ENCODE results near the gene NYAP1.

NYAP1 gene

DNA sequence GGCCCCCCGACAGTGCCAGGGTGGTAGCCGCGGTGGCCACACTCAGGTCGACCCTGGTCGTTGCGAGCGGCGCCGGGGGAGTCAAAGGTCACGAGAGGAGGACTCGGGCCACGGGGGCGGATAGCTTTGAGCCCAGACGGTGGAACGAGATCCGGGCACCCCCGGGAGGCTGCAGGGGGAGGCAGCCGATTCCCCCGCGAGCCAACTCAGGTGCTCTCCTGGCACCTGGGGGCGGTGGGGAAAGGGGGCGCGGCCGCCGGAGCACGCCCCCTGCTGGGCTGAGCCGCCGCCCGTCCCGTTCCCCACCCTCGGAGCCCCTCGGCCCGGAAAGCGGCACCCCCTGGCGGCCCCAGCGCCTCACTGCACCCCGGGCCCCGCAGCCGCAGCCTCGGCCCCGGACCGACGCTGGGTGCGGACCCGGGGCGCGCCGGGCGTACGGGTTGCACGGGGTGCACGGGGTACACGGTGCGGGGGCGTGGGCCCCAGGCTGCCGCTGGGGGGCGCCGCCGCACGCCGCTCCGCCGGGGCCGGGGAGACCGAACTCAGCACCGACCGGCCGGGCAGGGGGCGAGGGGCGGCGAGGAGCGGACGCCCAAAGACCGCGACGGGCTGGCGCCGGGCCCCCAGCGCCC, 521 bp upstream of the NYAP1 start:
- Histone ChIP-seq H3K9me3 (no peaks in the 10 kb centered on the region), H3K4me3 (peak overlapping the region; percentile 40 to 57), H3K36me3 (no peaks in the 10 kb centered on the region), H3K27ac (no peak overlapping the region), H3K4me1 (peaks cover 0 to 31% (median 17%) of the 10 kb centered on the region in 4 donors), H3K27me3 (peaks cover 0 to 10% of the 10 kb centered on the region in 2 donors)
- DNase-seq, result no peak
- TF ChIP-seq, protein P1, sequence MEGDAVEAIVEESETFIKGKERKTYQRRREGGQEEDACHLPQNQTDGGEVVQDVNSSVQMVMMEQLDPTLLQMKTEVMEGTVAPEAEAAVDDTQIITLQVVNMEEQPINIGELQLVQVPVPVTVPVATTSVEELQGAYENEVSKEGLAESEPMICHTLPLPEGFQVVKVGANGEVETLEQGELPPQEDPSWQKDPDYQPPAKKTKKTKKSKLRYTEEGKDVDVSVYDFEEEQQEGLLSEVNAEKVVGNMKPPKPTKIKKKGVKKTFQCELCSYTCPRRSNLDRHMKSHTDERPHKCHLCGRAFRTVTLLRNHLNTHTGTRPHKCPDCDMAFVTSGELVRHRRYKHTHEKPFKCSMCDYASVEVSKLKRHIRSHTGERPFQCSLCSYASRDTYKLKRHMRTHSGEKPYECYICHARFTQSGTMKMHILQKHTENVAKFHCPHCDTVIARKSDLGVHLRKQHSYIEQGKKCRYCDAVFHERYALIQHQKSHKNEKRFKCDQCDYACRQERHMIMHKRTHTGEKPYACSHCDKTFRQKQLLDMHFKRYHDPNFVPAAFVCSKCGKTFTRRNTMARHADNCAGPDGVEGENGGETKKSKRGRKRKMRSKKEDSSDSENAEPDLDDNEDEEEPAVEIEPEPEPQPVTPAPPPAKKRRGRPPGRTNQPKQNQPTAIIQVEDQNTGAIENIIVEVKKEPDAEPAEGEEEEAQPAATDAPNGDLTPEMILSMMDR (IDR thresholded peaks at IDR 0.05), result peak; percentile 86 to 97
- intact Hi-C loops (cut with DNase I; ENCODE audit: low total_unique reads), result loop anchor here (5.0 kb wide), 1 partner anchor 209 kb away; the partner anchor contains the start of gene GIGYF1

DNA sequence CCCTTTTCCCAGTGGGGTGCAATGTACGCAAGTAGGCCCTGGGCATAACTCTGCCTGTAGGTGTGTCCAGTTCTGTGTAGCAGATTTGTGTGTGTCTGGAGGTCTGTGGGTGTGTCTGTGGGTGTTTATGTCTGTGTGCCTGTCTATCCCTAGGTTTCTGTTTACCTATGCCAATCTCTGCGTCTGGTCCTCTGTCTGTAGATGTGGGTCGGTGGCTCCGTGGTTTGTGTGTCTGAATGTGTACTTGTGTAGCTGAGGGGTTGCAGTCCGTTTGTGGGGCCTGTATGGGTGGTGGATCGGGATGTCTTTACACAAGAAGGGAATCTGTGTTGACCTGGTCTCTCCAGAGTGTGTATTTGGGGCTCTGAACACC, 932 bp downstream of the NYAP1 start:
- peaks cover 0 to 23% of the 10 kb centered on the region in 2 donors for H3K27me3 ChIP-seq
- no peak for DNase-seq
- no peak overlapping the region for H3K4me3 ChIP-seq
- no peaks in the 10 kb centered on the region for H3K9me3 ChIP-seq
- H3K4me1 ChIP-seq, result peaks cover 0 to 25% (median 12%) of the 10 kb centered on the region in 4 donors
- H3K36me3 ChIP-seq, result no peaks in the 10 kb centered on the region
- intact Hi-C loops (cut with DNase I; ENCODE audit: low total_unique reads), result loop anchor here (5.0 kb wide), 1 partner anchor 208 kb away; the partner anchor contains the start of gene GIGYF1
- no peak overlapping the region for H3K27ac ChIP-seq
- TF ChIP-seq, protein P1 (IDR thresholded peaks at IDR 0.05), result no peak

DNA sequence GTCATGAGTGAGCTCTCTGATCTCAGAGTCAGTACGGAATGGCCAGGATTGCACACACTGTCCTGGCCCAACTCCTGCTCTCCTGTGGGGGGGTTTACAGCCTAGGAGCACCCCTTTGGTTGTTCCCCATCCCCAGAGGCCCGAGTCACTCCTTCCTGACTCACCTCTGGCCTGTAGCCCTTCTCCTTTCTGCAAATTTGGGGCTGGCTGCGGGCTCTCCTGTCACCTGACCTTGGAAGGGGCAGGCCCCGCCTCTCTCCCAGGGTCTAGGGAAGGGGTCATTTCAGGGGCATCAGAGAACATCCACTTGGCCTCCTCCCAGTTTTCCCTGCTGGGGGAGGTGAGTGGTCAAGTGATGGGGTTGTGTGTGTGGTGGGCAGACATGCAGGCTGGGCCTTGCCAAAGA, 1.7 kb downstream of the NYAP1 start:
- DNase-seq, result no peak
- H3K27me3 ChIP-seq, result peaks cover 0 to 31% of the 10 kb centered on the region in 2 donors
- H3K36me3 ChIP-seq, result no peaks in the 10 kb centered on the region
- intact Hi-C loops (cut with DNase I; ENCODE audit: low total_unique reads), result no loop called here
- TF ChIP-seq, protein P1 (IDR thresholded peaks at IDR 0.05), result no peak
- no peak overlapping the region for H3K4me3 ChIP-seq
- H3K4me1 ChIP-seq, result peaks cover 0 to 23% (median 11%) of the 10 kb centered on the region in 4 donors
- H3K27ac ChIP-seq, result no peak overlapping the region
- no peaks in the 10 kb centered on the region for H3K9me3 ChIP-seq

DNA sequence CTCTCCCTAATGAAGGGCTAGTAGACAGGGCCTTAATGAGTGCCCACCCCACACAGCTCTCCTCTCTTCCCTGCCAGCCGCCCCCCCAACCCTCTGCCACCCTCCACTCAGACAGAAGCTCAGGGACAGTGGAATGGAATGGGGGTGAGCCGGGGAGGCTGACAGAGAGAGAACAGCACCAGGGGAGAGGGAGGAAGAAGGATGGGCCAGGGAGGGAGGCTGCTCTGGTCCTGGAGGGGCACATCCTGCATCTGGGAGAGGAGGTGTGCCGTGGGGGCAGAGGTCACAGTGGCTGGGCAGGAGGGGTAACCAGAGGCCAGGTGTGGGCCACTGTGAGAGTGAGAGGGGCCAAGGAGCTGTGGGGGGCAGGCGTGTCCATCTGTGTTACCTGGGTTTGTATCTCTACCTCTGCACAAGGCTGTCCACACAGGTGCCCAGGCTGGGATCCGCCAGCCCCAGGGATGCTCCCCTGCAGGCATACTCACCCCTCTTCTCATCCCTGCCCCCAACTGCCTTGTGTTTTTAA, 2.4 kb downstream of the NYAP1 start:
- TF ChIP-seq, protein P1 (IDR thresholded peaks at IDR 0.05), result no peak
- Histone ChIP-seq H3K4me3 (no peak overlapping the region), H3K4me1 (peaks cover 0 to 23% (median 11%) of the 10 kb centered on the region in 4 donors), H3K9me3 (no peaks in the 10 kb centered on the region), H3K36me3 (no peaks in the 10 kb centered on the region), H3K27me3 (peaks cover 0 to 33% of the 10 kb centered on the region in 2 donors), H3K27ac (no peak overlapping the region)
- no peak for DNase-seq
- intact Hi-C loops (cut with DNase I; ENCODE audit: low total_unique reads), result no loop called here

DNA sequence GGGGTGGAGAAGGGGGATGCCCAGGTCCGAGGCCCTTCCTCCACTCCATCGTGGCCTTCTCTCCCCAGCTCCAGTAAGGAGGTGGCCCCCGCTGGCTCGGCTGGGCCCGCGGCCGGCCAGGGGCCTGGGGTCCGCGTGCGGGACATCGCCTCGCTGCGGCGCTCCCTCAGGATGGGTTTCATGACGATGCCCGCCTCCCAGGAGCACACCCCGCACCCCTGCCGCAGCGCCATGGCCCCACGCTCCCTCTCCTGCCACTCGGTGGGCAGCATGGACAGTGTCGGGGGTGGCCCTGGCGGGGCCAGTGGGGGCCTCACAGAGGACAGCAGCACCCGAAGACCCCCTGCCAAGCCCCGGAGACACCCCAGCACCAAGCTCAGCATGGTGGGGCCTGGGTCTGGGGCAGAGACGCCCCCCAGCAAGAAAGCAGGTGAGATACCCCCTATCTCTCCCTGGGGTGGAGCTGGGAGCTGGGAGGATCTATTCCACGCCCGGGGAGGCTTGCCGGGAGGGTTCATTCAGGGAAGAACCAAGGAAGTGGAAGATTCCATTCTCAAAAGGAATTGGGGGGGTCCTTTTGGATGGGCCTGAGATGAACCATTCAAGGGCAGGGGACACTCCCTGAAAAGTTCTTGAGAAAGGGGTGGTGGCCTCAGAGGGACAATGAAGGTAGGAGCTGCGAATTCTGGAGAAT, 3.2 kb downstream of the NYAP1 start:
- Histone ChIP-seq H3K36me3 (no peaks in the 10 kb centered on the region), H3K4me1 (peaks cover 0 to 23% (median 11%) of the 10 kb centered on the region in 4 donors), H3K4me3 (no peak overlapping the region), H3K9me3 (no peaks in the 10 kb centered on the region), H3K27me3 (peaks cover 0 to 36% of the 10 kb centered on the region in 2 donors), H3K27ac (no peak overlapping the region)
- no peak for DNase-seq
- intact Hi-C loops (cut with DNase I; ENCODE audit: low total_unique reads), result no loop called here
- TF ChIP-seq, protein P1 (IDR thresholded peaks at IDR 0.05), result no peak

Data from tibial artery (tissue), 4 donors.